GM10248 (cell line): ENCODE data around the gene MTREX.

Source experiments
- CTCF ChIA-PET: fragments of 300-600 bp; sonication (Branson Sonifier 250); formaldehyde crosslinking; extraction: SDS; loops from one replicate; lab custom pipeline; 2021; ENCODE audit warnings: antibody characterized with exemption; lab: Yijun Ruan, JAX
- POLR2A ChIA-PET: fragments of 350-650 bp; sonication (Branson Sonifier 250); formaldehyde crosslinking; extraction: SDS; loops from one replicate; lab custom pipeline; 2020; ENCODE audit warnings: antibody characterized with exemption; lab: Yijun Ruan, JAX
- DNase-seq: peaks from one replicate; pipeline ENCODE4 v3.0.0; 2012; ENCODE audit errors: extremely low spot score
- TF ChIP-seq, protein P1 (sequence below): IDR thresholded peaks from 2 replicates; pipeline ENCODE4 v1.5.1; 2012; ENCODE audit warnings: mild to moderate bottlenecking, low read depth; ENCODE audit errors: extremely low read depth, missing control alignments, control extremely low read depth

Gene MTREX

DNA sequence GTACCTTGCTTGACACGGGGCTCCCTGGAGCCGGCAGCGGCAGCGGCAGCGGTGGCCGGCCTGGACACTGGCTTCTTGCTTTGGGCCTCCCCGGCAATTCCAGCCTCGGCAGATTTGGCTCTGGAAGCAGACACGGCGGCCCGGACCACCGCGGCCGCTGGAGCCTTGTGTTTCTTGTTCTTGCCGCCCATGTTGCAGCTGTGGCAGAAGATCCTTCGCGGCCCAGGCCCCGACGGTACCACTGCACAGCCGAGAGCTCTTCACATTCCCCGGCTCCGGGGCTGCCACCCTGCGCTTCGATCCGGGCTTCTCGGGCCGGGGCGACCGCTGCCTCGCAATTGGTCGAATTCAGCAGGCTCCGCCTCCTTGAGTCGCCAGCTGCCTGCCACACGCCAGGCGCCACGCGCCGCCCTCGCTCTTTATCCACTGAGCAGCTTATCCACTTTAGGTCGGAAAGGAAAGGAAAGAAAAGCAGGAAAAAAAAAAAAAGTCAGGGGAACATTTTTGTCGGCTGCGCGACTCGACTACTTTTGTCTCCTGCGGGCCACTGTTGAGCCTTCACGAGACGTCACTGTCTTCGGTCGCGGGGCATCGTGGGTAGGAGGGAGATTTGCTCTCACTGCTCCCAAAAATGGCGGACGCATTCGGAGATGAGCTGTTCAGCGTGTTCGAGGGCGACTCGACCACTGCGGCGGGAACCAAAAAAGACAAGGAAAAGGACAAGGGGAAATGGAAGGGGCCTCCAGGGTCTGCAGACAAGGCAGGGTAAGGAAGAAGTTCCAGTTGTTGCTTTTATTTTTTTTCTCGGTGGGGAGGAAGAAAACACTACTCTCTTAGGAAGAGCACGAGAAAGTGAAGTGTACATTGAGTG is at the start of gene MTREX, which contains the start of gene DHX29:
TSS of gene MTREX (plus strand) at position 607 of the 871 bp plus-strand sequence. CDS start at position 632, 25 bp downstream.
TSS of gene DHX29 (minus strand) at position 312 of the 871 bp plus-strand sequence. CDS start at position 191, 121 bp downstream.
- DNase-seq = peak; percentile 89
- TF ChIP-seq, protein P1, sequence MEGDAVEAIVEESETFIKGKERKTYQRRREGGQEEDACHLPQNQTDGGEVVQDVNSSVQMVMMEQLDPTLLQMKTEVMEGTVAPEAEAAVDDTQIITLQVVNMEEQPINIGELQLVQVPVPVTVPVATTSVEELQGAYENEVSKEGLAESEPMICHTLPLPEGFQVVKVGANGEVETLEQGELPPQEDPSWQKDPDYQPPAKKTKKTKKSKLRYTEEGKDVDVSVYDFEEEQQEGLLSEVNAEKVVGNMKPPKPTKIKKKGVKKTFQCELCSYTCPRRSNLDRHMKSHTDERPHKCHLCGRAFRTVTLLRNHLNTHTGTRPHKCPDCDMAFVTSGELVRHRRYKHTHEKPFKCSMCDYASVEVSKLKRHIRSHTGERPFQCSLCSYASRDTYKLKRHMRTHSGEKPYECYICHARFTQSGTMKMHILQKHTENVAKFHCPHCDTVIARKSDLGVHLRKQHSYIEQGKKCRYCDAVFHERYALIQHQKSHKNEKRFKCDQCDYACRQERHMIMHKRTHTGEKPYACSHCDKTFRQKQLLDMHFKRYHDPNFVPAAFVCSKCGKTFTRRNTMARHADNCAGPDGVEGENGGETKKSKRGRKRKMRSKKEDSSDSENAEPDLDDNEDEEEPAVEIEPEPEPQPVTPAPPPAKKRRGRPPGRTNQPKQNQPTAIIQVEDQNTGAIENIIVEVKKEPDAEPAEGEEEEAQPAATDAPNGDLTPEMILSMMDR = no peak
- CTCF ChIA-PET = interaction anchor here (0.6 to 1.8 kb wide), 8 partner anchors 9 to 384 kb away, joined by 3 to 7 read pairs (median 4); no protein-coding TSS in a partner anchor
- POLR2A ChIA-PET = interaction anchor here (0.6 to 1.0 kb wide), 3 partner anchors 9 to 1496 kb away, joined by 3 read pairs; no protein-coding TSS in a partner anchor

DNA sequence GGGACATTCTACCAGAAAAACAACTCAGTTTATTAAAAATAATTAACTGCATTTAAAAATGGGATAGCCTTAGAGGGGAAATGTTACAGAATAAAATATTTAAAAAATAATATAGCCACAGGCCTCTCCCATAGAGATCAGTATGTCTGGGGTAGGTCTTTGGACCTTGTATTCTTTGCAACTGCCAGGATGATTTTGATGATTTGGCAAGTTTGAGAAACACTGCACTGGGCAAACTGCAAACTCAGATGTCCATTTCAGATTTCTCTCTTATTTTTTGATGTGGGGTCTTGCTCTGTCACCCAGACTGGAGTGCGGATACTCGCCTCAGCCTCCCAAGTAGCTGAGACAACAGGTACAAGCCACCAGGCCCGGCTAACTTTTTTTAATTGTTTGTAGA is 49.5 kb upstream of the MTREX start:
- ChIA-PET CTCF (interaction anchor here (1.0 to 1.6 kb wide), 2 partner anchors 17 to 24 kb away, joined by 3 to 4 read pairs; no protein-coding TSS in a partner anchor), POLR2A (no interaction called here)
- TF ChIP-seq, protein P1 = no peak
- no peak for DNase-seq

DNA sequence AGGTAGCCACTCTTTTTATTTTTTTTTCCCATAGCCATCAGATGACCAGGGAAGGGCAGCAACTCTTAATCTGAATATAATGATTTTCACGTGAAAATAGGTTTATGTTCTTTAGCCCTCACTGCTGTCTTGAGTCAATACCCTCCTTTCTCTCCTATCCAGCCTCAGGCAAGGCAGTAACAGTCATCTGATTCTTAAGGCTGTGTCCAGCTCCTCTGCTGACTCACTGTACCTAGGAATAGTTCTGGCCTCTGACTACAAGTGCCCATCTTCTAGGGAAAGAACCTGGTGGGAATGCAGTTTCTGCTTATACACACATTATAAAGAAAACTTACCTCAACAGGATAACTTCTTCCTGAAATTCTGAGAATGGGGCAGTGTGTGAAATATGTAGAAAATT is 31.0 kb upstream of the MTREX start:
- no peak for DNase-seq
- POLR2A ChIA-PET = no interaction called here

DNA sequence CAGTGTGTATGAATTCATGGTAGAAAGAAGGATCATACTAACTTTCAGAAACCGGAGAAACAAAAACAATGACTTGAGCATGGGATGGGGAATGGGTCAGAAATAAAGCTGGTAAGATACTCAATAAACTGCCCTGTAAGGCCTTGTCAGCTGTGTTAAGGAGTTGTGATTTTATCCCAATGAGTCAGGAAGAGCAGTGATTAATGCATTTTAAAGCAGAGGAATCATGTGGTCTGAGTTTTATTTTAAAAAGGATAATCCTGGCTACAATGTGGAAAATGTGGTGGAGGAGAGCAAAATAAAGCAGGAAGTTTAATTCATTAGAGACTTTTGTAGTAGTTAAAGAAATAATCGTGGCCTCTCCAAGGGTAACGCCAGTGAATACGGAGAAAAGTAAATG is 29.0 kb upstream of the MTREX start:
- TF ChIP-seq, protein P1 = no peak
- ChIA-PET CTCF (no interaction called here), POLR2A (no interaction called here)
- DNase-seq = no peak

More for the DNA sequence above, 31.0 kb upstream of the MTREX start:
- TF ChIP-seq, protein P1 = no peak
- CTCF ChIA-PET = no interaction called here

DNA sequence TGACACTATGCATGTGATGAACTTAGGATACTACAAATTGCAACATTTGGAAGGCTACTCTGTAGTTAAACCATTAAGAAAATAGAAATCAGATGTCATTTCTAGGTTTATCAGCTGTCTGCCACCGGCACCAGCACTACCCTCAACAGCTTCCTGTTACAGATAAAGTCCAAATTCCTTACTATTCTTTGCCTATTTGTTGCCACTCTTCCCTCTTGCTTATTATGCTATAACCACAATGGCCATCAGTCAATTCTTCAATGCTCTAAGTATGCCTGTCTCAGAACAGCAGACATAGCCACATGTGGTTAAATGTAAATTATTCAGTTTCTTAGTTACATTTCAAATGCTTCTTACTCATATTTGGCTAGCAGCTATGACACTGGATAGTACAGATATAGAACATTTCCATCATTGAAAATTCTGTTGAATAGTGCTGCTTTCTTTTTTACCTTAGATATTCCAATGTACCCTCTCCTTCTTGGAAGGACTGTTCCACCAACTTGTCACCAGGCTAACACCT is 21.3 kb upstream of the MTREX start:
- TF ChIP-seq, protein P1 = no peak
- DNase-seq = no peak
- CTCF ChIA-PET = interaction anchor here (1.3 kb wide), 1 partner anchor 25 kb away, joined by 3 read pairs; no protein-coding TSS in a partner anchor
- POLR2A ChIA-PET = no interaction called here

DNA sequence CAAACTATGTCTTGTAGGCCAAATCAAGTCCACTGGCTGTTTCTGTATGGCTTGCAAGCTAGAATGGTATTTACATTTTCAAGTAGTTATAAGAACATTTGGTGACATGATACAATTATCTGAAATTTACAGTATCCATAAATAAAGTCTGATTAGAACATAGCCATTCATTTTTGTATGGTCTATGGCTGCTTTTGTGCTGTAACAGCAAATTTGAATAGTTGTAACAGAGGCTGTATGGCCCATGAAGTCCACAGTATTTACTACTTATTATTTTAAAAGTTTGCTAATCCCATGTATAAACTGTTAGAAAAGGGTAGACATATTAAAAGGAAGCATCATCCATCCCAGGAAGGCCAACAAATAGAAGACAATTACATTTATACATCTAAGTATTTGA is 18.0 kb upstream of the MTREX start:
- CTCF ChIA-PET = no interaction called here
- POLR2A ChIA-PET = no interaction called here
- TF ChIP-seq, protein P1 = no peak
- no peak for DNase-seq
